ENCODE data around the gene ARFRP1.
"Not testable (repeated sequence)": the region's sequence is repeated elsewhere in the genome, so short reads cannot be mapped to it uniquely, and the experiment has no call there.

Gene ARFRP1

DNA sequence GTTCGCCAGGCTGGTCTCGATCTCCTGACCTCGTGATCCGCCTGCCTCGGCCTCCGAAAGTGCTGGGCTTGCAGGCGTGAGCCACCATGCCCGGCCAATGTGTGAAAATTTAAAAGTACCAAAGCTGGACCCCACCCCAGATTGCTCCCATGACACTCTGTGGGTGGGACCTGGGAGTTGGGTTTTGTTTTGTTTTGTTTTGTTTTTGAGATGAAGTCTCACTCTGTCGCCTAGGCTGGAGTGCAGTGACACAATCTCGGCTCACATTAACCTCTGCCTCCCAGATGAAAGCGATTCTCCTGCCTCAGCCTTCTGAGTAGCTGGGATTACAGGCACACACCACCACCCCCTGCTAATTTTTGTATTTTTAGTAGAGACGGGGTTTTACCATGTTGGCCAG is 36.1 kb downstream of the ARFRP1 start:
- DNase-seq: not testable (repeated sequence)

DNA sequence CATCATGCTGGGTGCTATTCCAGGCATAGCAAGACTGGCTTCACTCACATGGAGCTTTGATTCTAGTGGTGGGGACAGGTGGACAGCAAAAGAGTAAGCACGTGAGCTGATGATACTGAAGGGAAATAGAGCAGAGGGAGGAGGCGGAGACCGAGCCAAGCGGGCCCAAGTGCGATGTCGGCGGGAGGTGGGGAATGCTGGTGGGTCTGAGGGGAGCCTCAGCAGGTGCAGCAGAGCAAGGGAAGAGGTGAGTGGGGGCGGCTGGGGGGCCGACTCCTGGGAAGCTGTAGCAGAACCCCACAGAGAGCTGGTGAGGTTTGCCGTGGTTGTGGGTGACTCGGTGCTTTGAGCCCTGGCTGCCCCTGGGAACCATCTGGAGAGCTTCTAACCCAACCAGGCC is 39.4 kb downstream of the ARFRP1 start:
- no peak for DNase-seq

DNA sequence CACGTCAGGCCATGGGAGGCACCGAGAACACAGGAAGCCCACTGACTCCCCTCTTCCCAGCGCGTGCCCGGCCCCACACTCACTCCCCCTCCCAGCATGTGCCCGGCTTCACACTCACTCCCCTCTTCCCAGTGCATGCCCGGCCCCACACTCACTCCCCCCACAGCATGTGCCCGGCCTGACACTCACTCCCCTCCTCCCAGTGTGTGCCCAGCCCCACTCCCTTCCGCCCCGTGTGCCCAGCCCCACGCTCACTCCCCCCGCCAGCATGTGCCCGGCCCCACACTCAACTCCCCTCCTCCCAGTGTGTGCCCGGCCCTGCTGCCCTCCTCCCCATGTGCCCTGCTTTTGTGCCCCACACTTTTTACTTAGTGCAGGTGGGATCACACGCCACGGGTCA is 39.9 kb downstream of the ARFRP1 start:
- DNase-seq: no peak

DNA sequence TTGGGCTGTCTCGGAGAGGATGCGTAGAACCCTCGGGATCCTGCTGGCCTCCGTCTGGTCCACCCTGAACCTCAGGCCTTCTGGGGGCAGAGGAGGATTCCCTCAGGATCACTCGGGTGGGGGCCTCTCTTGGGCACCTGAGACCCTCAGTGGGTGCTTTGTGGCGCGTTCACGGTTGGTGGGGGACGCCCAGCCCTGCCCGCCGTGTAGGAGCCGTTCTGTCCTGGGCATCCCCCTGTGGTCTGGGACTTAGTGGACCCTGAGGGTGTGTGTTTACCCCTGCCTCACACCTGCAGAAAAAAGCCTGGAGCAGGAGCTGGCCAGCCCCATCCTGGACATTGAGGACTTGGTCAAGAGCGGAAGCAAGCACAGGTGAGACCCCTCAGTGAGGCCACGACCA is 42.1 kb downstream of the ARFRP1 start:
- no peak for DNase-seq

DNA sequence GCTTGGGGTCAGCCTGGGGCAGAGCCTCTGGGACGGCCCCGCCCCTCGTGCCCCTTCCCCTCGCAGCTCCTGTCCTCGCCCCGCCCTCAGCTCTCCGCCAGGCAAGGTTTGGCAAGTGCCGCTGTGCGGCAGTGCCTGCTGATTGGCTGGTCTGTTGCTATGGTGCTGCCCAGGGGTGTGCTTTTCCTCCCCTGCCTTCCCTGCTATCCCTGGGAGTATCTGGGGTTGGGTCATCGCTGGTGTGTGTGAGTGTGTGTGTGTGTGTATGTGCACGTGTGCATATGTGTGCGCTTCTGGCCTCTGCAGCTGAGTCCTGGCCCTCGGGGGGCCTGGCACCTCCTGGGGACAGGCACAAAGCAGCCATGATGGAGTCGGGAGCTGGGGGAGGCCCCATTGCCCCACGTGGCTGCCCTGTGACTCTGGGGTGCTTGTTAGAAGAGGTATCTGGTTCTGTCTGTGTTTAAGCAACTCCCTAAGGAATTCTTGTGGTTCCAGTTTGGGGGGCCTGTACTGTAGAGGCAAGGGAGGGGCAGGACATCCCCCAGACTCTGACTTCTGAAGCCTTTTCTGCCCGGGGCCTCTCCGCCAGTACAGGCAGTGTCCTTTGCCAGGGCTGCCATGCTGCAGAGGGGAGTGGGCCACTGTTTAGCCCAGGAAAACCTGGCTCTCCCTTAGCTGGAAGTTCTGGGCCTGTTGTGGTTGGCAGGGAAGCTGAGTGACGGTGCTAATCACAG is 42.7 kb downstream of the ARFRP1 start:
- DNase-seq: peak; percentile 42 to 79

DNA sequence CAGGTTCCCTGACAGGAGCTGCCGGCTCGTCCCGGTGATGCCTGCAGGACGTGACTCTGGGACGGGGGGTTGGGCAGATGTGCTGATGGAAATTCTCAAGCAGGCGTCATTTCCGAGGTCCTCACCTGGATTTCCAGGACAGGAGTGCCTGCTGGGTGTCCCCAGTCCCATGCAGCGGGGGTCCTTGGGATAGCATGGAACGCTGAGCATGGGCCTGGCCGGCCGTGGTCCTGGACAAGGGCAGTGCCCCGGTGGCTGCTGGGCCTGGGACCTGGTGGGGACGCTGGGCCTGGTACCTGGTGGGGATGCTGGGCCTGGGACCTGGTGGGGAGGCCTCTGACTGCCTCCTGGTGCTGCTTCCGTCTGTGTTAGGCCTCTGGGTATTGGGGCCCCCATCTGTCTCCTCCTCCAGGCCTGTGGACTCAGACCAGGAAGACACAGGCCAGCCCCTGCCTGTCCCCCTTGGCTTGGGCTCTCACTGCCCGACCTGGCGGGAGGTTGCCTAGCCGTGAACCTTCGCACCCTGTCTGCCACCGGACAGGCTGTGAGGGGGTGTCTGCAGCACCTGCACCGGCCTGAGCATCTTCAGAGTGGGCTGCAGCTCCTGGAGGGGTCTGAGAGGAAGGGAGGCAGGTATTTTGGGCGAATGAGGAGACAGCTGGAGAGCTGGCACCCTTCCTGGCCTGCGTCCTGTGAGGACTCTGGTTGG is 43.5 kb downstream of the ARFRP1 start:
- DNase-seq: no peak

DNA sequence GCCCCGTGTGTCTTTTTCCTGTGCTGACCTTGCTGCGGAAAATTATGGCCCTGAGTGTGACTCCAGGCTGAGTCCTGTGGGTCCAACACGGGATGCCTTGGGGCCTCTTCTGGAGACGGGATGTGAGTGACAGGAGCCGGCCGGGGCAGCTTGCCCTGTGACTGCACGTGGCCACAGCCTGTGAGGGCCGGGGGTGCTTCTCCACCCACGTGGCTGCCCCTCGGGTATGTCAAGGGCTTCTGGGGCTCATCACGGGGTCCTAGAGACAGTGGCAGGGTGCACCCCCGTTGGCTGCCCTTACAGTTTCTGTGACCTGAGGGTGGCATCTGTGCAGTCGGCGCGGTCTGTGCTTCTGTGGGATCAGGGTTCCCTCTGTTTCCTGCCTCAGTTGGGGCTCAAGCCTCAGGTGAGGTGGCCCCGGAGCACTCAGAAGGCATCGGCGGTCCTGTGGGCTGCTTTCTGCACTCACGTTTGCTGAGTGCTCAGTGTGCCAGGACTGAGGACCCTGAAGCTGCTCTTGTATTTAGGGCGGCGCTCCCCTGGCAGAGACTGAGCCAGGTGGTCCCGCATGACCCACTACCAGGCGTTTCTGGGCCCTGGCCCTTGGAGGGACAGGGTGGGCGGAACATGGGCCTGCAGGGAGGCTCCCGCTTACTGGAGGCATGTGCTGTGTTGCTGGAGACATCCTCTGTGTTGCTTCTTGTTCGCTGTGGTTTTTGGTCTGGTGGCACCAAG is 44.3 kb downstream of the ARFRP1 start:
- DNase-seq: no peak

DNA sequence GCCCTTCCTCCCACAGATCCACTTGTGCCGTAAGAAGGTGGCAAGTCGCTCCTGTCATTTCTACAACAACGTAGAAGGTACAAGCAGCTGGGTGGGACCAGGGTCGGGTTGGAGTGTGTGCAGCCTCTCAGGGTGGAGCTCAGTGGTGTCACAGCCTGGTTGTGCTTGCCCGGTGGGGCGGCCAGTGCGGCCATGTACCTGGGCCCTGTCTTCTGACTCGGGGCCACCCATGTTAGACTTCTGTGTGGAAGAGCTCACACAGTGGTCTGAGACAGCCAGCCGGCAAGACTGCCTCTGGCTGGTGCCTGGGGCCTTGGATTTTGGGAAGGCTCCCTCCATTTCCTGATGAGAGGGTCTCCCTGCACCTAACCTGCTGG is 45.0 kb downstream of the ARFRP1 start:
- no peak for DNase-seq

DNA sequence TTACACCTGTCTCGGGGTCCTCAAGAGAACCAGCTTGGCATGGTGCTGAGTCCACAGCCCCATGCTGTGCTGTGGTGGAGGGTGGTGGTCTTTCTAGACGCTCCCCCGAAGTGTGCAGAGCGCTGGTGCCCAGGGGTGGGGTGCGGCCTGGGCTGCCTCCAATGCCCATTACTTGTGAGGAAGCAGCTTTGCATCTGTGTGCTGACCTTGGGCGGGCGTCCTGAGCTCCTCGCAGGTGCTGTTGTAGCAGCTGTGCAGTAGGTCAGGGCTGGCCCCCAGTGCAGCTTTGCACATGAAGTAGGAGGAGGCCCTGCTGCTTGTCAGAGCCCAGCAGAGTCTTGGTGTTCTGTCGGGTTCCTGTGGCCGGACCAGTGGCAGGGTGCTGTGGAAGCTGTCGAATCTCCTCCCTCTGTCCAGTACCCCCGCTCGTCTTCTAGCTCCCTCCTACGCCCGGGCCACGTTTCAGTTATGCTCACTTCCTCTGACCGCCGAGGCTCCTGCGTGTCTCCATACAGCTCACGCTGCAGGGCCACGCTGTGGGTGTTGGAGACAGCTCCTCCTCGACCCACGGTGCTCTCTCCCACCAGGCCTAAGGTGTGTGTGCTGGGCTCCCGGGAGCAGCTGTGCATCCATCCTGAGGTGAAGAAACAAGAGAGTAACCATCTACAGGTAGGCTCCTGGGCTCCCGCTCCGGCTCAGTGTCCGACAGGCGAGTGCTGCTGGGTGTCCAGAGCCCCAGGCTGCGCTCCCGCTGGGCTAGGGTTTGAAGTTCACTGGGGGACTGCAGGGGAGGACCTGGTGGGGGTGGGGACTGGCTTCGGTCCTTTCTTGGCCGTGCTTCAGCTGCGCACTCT is 45.6 kb downstream of the ARFRP1 start:
- no peak for DNase-seq

DNA sequence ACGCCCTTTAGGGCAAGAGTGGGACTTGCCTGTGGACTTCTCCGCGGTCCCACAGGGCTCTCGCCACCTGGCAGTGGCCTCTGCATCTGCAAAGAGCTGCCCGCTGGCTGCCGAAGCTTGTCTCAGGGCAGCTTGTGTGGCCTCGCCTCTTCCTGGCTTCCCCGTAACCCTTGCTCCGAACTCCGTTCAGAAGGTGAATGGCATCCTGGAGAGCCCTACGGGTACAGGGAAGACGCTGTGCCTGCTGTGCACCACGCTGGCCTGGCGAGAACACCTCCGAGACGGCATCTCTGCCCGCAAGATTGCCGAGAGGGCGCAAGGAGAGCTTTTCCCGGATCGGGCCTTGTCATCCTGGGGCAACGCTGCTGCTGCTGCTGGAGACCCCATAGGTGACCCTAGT is 46.7 kb downstream of the ARFRP1 start:
- no peak for DNase-seq

DNA sequence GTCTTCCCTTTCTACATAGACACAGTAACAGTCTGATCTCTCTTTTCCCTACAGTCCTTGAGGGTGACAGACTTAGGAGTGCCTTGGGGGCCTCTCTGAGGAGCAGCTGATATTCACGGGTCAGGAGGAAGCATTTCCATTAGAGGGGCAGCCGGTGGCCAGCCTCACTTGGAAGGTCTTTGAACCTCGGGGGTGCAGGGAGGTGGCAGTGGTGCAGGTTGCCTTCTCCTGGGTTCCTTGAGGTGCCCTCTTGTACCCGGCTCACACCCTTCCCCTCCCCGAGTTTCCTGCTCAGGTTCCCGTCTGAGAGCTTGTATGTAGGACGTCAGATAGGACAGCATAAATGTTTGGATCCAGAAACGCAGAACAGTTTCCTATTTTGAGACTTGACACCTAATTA is 47.2 kb downstream of the ARFRP1 start:
- no peak for DNase-seq

DNA sequence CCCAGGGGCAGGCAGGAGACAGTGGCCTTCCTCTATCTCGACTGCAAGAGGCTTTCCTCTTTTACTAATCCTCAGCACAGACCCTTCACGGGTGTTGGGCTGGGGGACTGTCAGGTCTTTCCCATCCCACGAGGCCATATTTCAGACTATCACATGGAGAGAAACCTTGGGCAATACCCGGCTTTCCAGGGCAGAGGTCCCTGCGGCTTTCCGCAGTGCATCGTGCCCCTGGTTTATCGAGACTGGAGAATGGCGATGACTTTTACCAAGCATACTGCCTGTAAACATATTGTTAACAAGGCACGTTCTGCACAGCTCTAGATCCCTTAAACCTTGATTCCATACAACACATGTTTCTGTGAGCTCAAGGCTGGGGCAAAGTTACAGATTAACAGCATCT is 47.6 kb downstream of the ARFRP1 start:
- DNase-seq: not testable (repeated sequence)

DNA sequence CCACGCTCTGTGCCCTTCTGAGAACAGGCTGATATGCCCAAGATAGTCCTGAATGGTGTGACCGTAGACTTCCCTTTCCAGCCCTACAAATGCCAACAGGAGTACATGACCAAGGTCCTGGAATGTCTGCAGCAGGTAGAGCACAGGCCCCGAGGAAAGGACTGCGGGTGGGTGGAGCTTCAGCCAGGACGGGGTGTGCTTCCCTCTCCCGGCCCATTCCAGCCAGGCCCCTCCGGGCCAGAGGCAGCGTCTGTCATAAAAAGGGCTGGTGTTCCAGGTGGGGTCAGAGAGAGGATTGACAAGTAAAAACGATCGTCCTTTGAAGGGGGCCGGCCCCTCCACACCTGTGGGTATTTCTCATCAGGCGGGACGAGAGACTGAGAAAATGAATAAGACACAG is 48.4 kb downstream of the ARFRP1 start:
- no peak for DNase-seq

DNA sequence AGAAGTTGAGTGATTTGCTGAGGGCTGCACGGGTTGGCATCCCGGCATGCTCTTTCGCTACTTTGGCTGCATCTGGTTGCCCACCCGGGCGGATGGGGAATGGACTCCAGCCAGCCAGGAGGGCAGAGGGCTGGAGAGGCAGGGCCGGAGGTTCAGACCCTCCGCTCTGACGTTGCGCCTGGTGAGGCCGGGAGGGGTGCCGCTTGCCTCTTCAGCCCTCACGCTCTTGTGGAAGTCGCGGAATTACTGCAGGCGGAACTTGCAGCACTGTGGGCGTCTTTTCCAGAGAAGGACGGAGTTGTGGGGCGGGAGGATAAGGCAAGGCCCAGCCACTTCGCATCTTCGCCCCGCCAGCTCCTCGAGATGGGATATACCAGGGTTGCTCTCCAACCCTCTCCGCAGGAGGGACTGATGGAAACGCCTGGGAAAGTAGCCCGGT is 49.0 kb downstream of the ARFRP1 start:
- no peak for DNase-seq

DNA sequence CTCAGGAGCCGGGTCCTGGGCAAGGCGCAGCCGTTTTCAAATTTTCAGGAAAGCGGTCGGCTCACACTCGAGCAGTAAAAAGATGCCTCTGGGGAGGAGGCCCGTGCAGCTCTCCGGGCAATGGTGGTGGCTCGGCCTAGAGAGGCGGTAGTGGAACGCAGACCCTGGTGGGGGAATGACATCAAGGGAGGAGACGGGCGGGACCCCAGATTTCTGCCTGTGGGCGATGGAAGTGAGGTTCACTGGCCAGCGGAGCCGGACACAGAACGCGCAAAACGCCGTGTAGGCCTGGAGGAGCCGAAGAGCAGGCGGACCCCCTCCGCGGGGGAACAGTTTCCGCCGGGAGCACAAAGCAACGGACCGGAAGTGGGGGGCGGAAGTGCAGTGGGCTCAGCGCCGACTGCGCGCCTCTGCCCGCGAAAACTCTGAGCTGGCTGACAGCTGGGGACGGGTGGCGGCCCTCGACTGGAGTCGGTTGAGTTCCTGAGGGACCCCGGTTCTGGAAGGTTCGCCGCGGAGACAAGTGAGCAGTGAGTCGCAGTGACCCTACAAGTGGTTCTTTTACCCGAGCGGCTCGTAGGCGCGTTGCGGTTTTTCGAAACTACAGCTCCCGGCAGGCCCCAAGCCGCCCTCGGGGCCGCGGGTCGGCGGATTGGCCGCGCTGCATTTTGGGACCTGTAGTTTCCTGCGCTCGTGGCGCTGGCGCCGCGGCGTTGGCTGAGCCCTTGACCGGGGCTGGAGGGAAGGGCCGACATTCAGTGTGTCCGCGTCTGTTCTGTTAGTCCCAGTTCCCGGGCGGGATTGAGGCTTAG is 49.6 kb downstream of the ARFRP1 start, which contains the start of gene RTEL1:
TSS of gene RTEL1 (plus strand) at position 376 of the 812 bp plus-strand sequence. CDS start 1,091 bp downstream, outside the sequence.
- peak in 1 of 2 experiments; percentile 60 for DNase-seq

DNA sequence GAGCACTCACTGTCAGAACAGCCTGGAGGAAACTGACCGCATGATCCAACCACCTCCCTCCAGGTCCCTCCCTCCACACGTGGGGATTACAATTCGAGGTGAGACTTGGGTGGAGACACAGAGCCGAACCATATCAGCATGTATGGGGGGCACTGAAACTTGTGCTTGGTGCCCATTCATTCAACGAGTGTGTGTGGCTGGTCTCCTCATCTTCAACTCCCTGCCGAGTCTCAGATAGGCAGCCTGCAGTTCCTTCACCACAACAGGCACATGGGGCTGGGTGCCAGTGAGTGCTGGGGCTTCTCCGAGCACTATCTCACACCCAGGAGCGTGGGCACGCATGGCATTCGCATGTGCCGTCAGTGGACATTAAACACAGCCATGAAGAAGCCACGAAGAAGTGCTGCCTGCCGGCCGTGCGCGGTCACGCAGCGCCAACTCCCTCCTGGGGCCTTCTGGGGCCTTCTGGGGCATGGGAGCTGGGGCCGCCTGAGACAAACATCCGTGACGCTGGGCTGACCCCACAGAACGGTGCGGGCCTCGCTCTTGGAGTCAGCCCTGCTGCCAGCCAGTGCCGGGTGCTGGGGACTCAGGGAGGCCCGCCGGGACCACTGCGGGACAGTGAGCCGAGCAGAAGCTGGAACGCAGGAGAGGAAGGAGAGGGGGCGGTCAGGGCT is 50.4 kb downstream of the ARFRP1 start:
- DNase-seq: no peak

DNA sequence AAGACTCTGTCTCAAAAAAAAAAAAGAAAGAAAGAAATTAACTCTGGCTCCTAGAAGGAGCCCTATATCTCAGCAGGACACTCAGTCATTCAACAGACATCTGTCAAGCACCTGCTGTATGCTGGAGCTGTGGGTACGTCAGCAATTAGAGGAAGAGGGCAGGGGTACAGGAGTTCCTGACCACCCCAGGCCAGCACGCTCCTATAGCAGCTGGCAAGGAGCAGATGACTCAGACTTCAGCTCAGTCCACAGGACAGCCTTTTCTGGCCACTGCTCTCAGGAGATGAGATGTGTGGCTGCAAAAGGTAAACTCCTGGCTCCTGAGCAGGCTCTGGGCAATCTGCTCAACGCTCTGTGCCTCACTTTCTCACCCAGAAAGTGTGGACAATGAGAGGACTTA is 51.3 kb downstream of the ARFRP1 start:
- no peak for DNase-seq

DNA sequence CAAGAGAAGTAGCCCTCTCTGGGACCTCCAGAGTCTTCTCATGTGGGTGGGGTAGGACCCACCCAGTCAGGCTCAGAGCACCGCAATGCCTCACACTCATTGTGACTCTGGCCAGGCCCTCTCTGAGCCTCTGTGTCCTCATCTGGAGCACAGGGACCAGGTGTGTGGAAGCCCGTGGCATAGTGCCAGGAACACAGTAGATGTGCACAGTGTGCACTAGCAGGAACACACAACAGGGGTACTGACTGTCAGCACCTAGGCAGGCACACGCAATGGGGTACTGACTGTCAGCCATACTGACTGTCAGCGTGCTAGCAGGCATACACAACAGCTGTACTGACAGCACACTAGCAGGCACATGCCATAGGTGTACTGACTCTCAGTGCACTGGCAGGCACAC is 52.5 kb downstream of the ARFRP1 start:
- no peak for DNase-seq

DNA sequence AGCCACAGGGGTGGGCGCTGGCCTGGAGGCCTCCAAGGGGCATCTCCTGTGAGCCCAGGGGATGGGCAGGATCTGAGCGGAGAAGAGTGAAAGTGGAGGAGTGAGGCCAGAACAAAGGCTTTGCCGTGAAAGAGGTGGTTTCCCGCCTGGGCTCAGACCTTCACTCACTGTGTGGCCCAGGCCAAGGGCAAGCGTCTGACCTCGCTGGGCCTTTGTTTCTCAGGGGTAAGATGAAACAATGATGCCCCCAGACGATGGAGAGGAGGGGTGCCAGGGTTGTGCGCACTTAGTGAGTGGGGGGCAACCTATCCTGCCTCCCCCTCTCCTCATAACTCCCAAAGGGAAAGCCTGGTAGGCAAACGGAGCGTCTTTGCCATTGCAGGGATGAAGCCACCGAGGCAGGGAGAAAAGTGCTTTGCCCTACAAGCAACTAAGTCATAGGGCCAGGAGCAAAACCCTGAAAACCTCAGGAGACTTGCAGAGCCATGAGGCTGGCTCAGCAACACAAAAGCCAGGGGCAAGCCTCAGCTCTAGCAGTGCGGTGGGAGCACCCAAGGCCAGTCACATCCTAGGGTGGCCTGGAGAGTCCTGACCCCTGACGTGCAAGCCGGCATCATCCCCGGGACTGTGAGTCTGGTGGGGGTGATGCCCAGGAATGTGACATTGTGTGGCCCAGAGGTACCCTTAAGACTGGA is 53.7 kb downstream of the ARFRP1 start:
- DNase-seq: no peak
